Neural progenitor cell (in vitro differentiated cells): ENCODE measurements around the gene GRIPAP1. TPM values are rescaled to one million over a fixed set of nuclear protein-coding genes. Genes with fewer than 3 reads are reported as not detected.
A peak's percentile ranks its signal among the peaks of the same experiment; 100 is the strongest.

Source experiments
- DNase-seq: peaks from one replicate; pipeline ENCODE4 v3.0.0-alpha.2; 2016; ENCODE audit warnings: low spot score
- H2AFZ ChIP-seq: fragments of 200-600 bp; sonication (generic); replicated peaks from 2 replicates; pipeline ENCODE4 v1.6.1; 2016; ENCODE audit warnings: antibody characterized with exemption
- H3F3A ChIP-seq: fragments of 200-600 bp; sonication (generic); 2 replicates; pipeline ENCODE4 v1.6.1; 2016; ENCODE audit warnings: antibody characterized with exemption, low read depth
- H3K27ac ChIP-seq: fragments of 200-600 bp; sonication (generic); 2 replicates; pipeline ENCODE4 v1.5.1; 2016; ENCODE audit warnings: mild to moderate bottlenecking
- H3K27me3 ChIP-seq: fragments of 200-600 bp; sonication (generic); 2 replicates; pipeline ENCODE4 v1.6.1; 2016; ENCODE audit warnings: mild to moderate bottlenecking, moderate library complexity
- H3K36me3 ChIP-seq: fragments of 200-600 bp; sonication (generic); 2 replicates; pipeline ENCODE4 v1.5.1; 2016
- H3K4me1 ChIP-seq: fragments of 200-600 bp; sonication (generic); 2 replicates; pipeline ENCODE4 v1.6.1; 2016; ENCODE audit warnings: mixed run types
- H3K4me2 ChIP-seq: fragments of 200-600 bp; sonication (generic); 2 replicates; pipeline ENCODE4 v1.6.1; 2016
- H3K4me3 ChIP-seq: fragments of 200-600 bp; sonication (generic); 2 replicates; pipeline ENCODE4 v1.5.1; 2016
- H3K79me2 ChIP-seq: fragments of 200-600 bp; sonication (generic); 2 replicates; pipeline ENCODE4 v1.6.1; 2016; ENCODE audit warnings: low read depth
- H3K9ac ChIP-seq: fragments of 200-600 bp; sonication (generic); 2 replicates; pipeline ENCODE4 v1.6.1; 2016
- H3K9me3 ChIP-seq: fragments of 200-600 bp; sonication (generic); 2 replicates; pipeline ENCODE4 v1.5.1; 2016; ENCODE audit warnings: low read depth
- H4K20me1 ChIP-seq: fragments of 200-600 bp; sonication (generic); 2 replicates; pipeline ENCODE4 v1.6.1; 2016; ENCODE audit warnings: low read depth
- H3K27ac Mint-ChIP-seq: 3 replicates; pipeline ENCODE4 v1.8.0; 2021; ENCODE audit warnings: mixed read lengths
- H3K27me3 Mint-ChIP-seq: 2 replicates; pipeline ENCODE4 v1.8.0; 2022; ENCODE audit warnings: low read depth, mild to moderate bottlenecking, inconsistent platforms, moderate library complexity, mixed read lengths; ENCODE audit not compliant: insufficient read depth
- H3K36me3 Mint-ChIP-seq: 3 replicates; pipeline ENCODE4 v1.8.0; 2021; ENCODE audit warnings: mixed read lengths
- H3K4me1 Mint-ChIP-seq: 3 replicates; pipeline ENCODE4 v1.8.0; 2021; ENCODE audit warnings: mixed read lengths
- H3K4me3 Mint-ChIP-seq: 3 replicates; pipeline ENCODE4 v1.8.0; 2021; ENCODE audit warnings: mild to moderate bottlenecking, moderate library complexity, mixed read lengths
- H3K9me3 Mint-ChIP-seq: 3 replicates; pipeline ENCODE4 v1.8.0; 2020; ENCODE audit warnings: mixed read lengths
- EZH2 ChIP-seq: fragments of 200-600 bp; sonication (generic); IDR thresholded peaks from 2 replicates; pipeline ENCODE4 v1.6.1; 2017; ENCODE audit warnings: antibody characterized with exemption, mild to moderate bottlenecking, moderate library complexity
- EZH2phosphoT487 ChIP-seq: fragments of 200-600 bp; sonication (generic); IDR thresholded peaks from 2 replicates; pipeline ENCODE4 v1.6.1; 2017; ENCODE audit warnings: antibody characterized with exemption
- small RNA-seq: library from RNA; depleted of rRNA; stranded (forward); fragments of <200 nt; gene quantifications from one replicate; pipeline ENCODE3, GENCODE V24; 2015
- total RNA-seq: library from RNA; depleted of rRNA; stranded (reverse); fragments of >200 nt; gene quantifications from 2 replicates; pipeline ENCODE4 v1.2.3, GENCODE V29; 2015; ENCODE audit warnings: low replicate concordance
- TF ChIP-seq, protein P1 (sequence below): fragments of 200-600 bp; sonication (generic); IDR thresholded peaks from 2 replicates; pipeline ENCODE4 v1.5.1; 2017; ENCODE audit warnings: antibody characterized with exemption, mild to moderate bottlenecking

GRIPAP1 gene
- total RNA-seq, 1 donor from 2014 or later: 30.1 TPM

DNA sequence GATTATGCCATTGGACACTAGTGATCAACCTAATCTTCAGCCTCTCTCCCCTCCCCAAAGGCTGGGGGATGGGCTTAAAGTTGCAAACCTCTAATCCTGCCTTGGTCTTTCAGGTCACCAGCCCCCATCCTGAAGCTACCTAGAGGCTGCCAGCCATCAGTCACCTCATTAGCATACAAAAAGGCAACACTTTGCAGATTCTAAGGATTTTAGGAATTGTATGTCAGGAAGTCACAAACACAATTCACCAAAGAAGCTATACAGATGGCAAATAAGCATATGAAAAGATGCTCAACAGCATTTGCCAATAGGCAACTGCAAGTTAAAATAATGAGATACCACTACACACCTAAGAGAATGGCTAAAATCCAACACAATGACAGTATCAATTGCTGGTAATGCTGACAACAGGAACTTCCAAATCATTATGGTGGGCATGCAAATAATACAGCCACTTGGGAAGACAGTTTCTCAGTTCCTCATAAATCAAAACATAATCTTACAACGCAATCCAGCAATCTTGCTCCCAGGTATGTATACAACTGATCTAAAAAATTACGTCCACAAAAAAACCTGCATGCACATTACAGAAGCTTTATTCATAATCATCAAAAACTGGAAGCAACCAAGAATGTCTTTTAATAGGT is 74.2 kb downstream of the GRIPAP1 start:
- no peak overlapping the region for H3K27ac Mint-ChIP-seq

DNA sequence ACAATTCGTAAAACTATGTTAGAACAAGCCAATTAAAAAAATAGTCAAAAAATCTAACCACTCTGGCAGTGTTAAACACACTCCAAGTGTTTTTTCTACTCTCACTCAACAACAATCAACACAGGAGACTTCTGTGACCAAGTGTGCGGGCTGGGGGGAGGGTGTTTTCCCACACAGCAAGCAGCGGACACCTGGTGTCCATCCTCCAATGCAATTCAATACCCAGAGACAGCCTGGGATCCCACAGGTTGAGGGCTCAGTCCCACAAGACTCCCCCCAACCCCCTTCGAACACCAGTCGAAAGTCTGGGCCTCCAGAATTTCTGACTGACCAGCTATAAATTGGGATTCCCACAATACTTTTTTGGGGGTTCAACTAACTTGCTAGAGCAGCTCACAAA is 74.9 kb downstream of the GRIPAP1 start:
- peaks cover 17% of the 10 kb centered on the region for H3K4me1 ChIP-seq
- Mint-ChIP-seq H3K27ac (no peak overlapping the region), H3K4me1 (peaks cover 5% of the 10 kb centered on the region), H3K4me3 (no peak overlapping the region), H3K9me3 (peaks cover 13% of the 10 kb centered on the region), H3K36me3 (peaks cover 13% of the 10 kb centered on the region), H3K27me3 (no peaks in the 10 kb centered on the region)
- H3K36me3 ChIP-seq: no peaks in the 10 kb centered on the region
- no peaks in the 10 kb centered on the region for H4K20me1 ChIP-seq
- no peaks in the 10 kb centered on the region for H3K27me3 ChIP-seq
- H3F3A ChIP-seq: peaks cover 20% of the 10 kb centered on the region
- peak overlapping the region; percentile 68 for H3K4me2 ChIP-seq
- no peak overlapping the region for H2AFZ ChIP-seq
- DNase-seq: peak; percentile 30
- H3K9ac ChIP-seq: no peak overlapping the region
- peaks cover 10% of the 10 kb centered on the region for H3K79me2 ChIP-seq
- no peaks in the 10 kb centered on the region for H3K9me3 ChIP-seq
- peak overlapping the region; percentile 36 for H3K27ac ChIP-seq
- TF ChIP-seq, protein P1, sequence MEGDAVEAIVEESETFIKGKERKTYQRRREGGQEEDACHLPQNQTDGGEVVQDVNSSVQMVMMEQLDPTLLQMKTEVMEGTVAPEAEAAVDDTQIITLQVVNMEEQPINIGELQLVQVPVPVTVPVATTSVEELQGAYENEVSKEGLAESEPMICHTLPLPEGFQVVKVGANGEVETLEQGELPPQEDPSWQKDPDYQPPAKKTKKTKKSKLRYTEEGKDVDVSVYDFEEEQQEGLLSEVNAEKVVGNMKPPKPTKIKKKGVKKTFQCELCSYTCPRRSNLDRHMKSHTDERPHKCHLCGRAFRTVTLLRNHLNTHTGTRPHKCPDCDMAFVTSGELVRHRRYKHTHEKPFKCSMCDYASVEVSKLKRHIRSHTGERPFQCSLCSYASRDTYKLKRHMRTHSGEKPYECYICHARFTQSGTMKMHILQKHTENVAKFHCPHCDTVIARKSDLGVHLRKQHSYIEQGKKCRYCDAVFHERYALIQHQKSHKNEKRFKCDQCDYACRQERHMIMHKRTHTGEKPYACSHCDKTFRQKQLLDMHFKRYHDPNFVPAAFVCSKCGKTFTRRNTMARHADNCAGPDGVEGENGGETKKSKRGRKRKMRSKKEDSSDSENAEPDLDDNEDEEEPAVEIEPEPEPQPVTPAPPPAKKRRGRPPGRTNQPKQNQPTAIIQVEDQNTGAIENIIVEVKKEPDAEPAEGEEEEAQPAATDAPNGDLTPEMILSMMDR: no peak
- TF ChIP-seq EZH2phosphoT487 (no peak), EZH2 (no peak)
- H3K4me3 ChIP-seq: peak overlapping the region; percentile 6

More for the DNA sequence above, 74.2 kb downstream of the GRIPAP1 start:
- TF ChIP-seq, protein P1: no peak
- TF ChIP-seq EZH2phosphoT487 (no peak), EZH2 (no peak)
- Histone ChIP-seq H3K4me2 (peak overlapping the region; percentile 68), H3K36me3 (no peaks in the 10 kb centered on the region), H3K27me3 (no peaks in the 10 kb centered on the region), H3K27ac (peak overlapping the region; percentile 51), H3K4me1 (peaks cover 17% of the 10 kb centered on the region), H2AFZ (no peak overlapping the region), H3K9me3 (no peaks in the 10 kb centered on the region), H3K79me2 (peaks cover 10% of the 10 kb centered on the region), H3F3A (peaks cover 20% of the 10 kb centered on the region), H4K20me1 (no peaks in the 10 kb centered on the region), H3K4me3 (peak overlapping the region; percentile 6), H3K9ac (no peak overlapping the region)
- Mint-ChIP-seq H3K9me3 (peaks cover 13% of the 10 kb centered on the region), H3K4me3 (no peak overlapping the region), H3K36me3 (peaks cover 14% of the 10 kb centered on the region), H3K27me3 (no peaks in the 10 kb centered on the region), H3K4me1 (peaks cover 5% of the 10 kb centered on the region)
- DNase-seq: peak; percentile 55

DNA sequence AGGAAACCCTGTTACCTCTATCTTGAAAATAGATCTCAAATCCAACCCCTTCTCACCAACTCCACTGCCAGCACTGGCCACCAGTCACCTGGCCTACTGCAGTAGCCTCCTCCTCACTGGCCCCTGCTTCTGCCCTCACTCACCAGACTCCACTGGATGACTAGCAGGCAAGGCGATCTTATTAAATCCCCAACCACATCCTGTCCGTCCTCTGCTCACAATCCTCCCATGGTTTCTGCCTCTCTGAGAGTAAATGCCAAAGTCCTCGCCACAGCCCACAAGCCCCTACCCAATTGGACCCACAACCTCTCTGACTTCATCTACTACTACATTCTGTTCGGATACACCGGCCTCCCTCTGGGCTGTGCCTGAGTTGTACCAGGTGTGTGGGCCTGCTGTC is 77.8 kb downstream of the GRIPAP1 start:
- H3K4me3 Mint-ChIP-seq: no peak overlapping the region
- Histone ChIP-seq H3K9me3 (no peaks in the 10 kb centered on the region), H3K27ac (no peak overlapping the region), H3K36me3 (no peaks in the 10 kb centered on the region), H3K79me2 (peaks cover 10% of the 10 kb centered on the region), H3K9ac (no peak overlapping the region), H3F3A (peaks cover 30% of the 10 kb centered on the region), H3K4me2 (no peak overlapping the region), H4K20me1 (peaks cover 13% of the 10 kb centered on the region), H3K27me3 (no peaks in the 10 kb centered on the region), H2AFZ (no peak overlapping the region), H3K4me1 (peaks cover 17% of the 10 kb centered on the region), H3K4me3 (no peak overlapping the region)
- no peak for DNase-seq
- H3K27ac Mint-ChIP-seq: no peak overlapping the region
- H3K4me1 Mint-ChIP-seq: peaks cover 23% of the 10 kb centered on the region
- peaks cover 9% of the 10 kb centered on the region for H3K9me3 Mint-ChIP-seq
- H3K27me3 Mint-ChIP-seq: peaks cover 3% of the 10 kb centered on the region
- peaks cover 13% of the 10 kb centered on the region for H3K36me3 Mint-ChIP-seq
- TF ChIP-seq EZH2 (no peak), EZH2phosphoT487 (no peak)

DNA sequence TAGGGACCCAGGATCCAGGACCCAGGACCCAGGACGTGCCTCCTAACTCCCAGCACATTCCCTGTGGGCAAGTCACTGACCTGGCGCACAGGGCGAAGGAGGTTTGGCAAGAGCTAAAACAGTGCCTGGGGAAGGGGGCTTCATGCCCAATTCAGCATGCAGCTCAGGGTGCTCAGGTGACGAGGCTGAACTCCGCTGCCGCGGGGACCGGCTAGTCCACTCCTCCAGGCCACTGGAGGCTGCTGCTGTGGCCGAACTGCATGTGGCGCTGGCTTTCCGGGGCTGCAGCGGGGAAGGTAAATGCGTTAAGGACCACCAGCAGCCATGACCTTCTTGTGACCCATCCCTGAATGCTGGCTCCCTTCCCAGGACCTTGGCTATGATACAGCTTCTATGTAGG is 78.3 kb downstream of the GRIPAP1 start:
- TF ChIP-seq EZH2: no peak
- Histone ChIP-seq H3K9ac (no peak overlapping the region), H3K4me2 (no peak overlapping the region), H3K4me1 (peaks cover 17% of the 10 kb centered on the region), H3K4me3 (no peak overlapping the region), H2AFZ (no peak overlapping the region), H3F3A (peaks cover 29% of the 10 kb centered on the region), H3K9me3 (no peaks in the 10 kb centered on the region), H4K20me1 (peaks cover 13% of the 10 kb centered on the region), H3K36me3 (no peaks in the 10 kb centered on the region), H3K79me2 (peaks cover 10% of the 10 kb centered on the region), H3K27ac (no peak overlapping the region), H3K27me3 (no peaks in the 10 kb centered on the region)
- no peak overlapping the region for H3K4me3 Mint-ChIP-seq
- peaks cover 23% of the 10 kb centered on the region for H3K4me1 Mint-ChIP-seq
- H3K36me3 Mint-ChIP-seq: peaks cover 13% of the 10 kb centered on the region
- no peak for DNase-seq
- H3K27me3 Mint-ChIP-seq: peaks cover 3% of the 10 kb centered on the region
- peaks cover 9% of the 10 kb centered on the region for H3K9me3 Mint-ChIP-seq
- no peak overlapping the region for H3K27ac Mint-ChIP-seq

Small RNA genes within 50 kb of the gene (small RNA-seq; reads per million reads assigned to genes)
- not detected for gene RNU6-722P

Other genes with a start within 250 kb of the GRIPAP1 start
- not detected in 2 replicates for gene GLOD5, start 240.5 kb downstream of the GRIPAP1 start, total RNA-seq
- gene GATA1, start 215.7 kb downstream of the GRIPAP1 start, total RNA-seq: not detected in 2 replicates
- 127 and 135 TPM in 2 replicates for gene HDAC6, start 200.2 kb downstream of the GRIPAP1 start, total RNA-seq
- 0.50 TPM in 1 of 2 replicates, not detected in the other for gene ERAS, start 175.8 kb downstream of the GRIPAP1 start, total RNA-seq
- 2.4 TPM in 1 of 2 replicates, not detected in the other for gene PCSK1N, start 166.7 kb downstream of the GRIPAP1 start, total RNA-seq
- 48.7 and 105 TPM in 2 replicates for gene TIMM17B, start 104.5 kb downstream of the GRIPAP1 start, total RNA-seq
- gene PQBP1, start 104.3 kb downstream of the GRIPAP1 start, total RNA-seq: 26.9 and 49.7 TPM in 2 replicates
- 8.6 and 11.7 TPM in 2 replicates for gene SLC35A2, start 90.6 kb downstream of the GRIPAP1 start, total RNA-seq
- 14.7 and 16.6 TPM in 2 replicates for gene PIM2, start 83.2 kb downstream of the GRIPAP1 start, total RNA-seq
- gene OTUD5, start 44.7 kb downstream of the GRIPAP1 start, total RNA-seq: 38.6 and 46.3 TPM in 2 replicates
- gene KCND1, start 30.4 kb downstream of the GRIPAP1 start, total RNA-seq: 0.39 and 1.4 TPM in 2 replicates
- 7.9 and 25.6 TPM in 2 replicates for gene TFE3, start 41.1 kb upstream of the GRIPAP1 start, total RNA-seq
- 1.1 and 3.1 TPM in 2 replicates for gene CCDC120, start 56.7 kb upstream of the GRIPAP1 start, total RNA-seq
- gene PRAF2, start 71.7 kb upstream of the GRIPAP1 start, total RNA-seq: 0.30 and 11.0 TPM in 2 replicates
- gene WDR45, start 77.6 kb upstream of the GRIPAP1 start, total RNA-seq: 19.7 and 22.2 TPM in 2 replicates
- gene GPKOW, start 121.5 kb upstream of the GRIPAP1 start, total RNA-seq: 11.2 and 20.6 TPM in 2 replicates
- gene MAGIX, start 160.5 kb upstream of the GRIPAP1 start, total RNA-seq: 1.4 and 1.5 TPM in 2 replicates
- 0.13 and 0.46 TPM in 2 replicates for gene PLP2, start 169.6 kb upstream of the GRIPAP1 start, total RNA-seq
- 0.28 and 6.4 TPM in 2 replicates for gene PRICKLE3, start 184.1 kb upstream of the GRIPAP1 start, total RNA-seq
- 0.07 and 0.62 TPM in 2 replicates for gene SYP, start 197.9 kb upstream of the GRIPAP1 start, total RNA-seq
- gene CACNA1F, start 231.1 kb upstream of the GRIPAP1 start, total RNA-seq: 1.1 and 4.9 TPM in 2 replicates
- 10.3 and 20.3 TPM in 2 replicates for gene CCDC22, start 233.2 kb upstream of the GRIPAP1 start, total RNA-seq